ENCODE results near the gene NAP1L4. TPM values are rescaled to one million over a fixed set of nuclear protein-coding genes. Genes with fewer than 3 reads are reported as not detected.

The NAP1L4 gene
- total RNA-seq, 1 experiment from 2014 or later, result 212 TPM

- no peaks in the 10 kb centered on the region for H3K9me3 ChIP-seq (ENCODE audit: control insufficient read depth, low read depth, low read length)
- no peak overlapping the region for H4K91ac ChIP-seq (ENCODE audit: insufficient read length, low read depth, low read length)
- no peak overlapping the region for H3K9ac ChIP-seq (ENCODE audit: extremely low read depth, insufficient read length, low read length)
- no peak overlapping the region for H4K8ac ChIP-seq (replicated peaks; ENCODE audit: insufficient read length, low read depth, low read length)
- no peak overlapping the region for H3T11ph ChIP-seq (ENCODE audit: low read length)
- no peak overlapping the region for H3K27ac Mint-ChIP-seq
- no peak overlapping the region for H2BK15ac ChIP-seq (ENCODE audit: low read depth, low read length)
- H3K79me1 ChIP-seq (ENCODE audit: insufficient read depth, low read depth, low read length, poor library complexity, severe bottlenecking), result no peaks in the 10 kb centered on the region
- no peak overlapping the region for H4K5ac ChIP-seq (ENCODE audit: insufficient read length, low read depth, low read length)
- TF ChIP-seq CTCF (conservative IDR thresholded peaks at IDR 0.05), result no peak
- no peak overlapping the region for H3K4me2 ChIP-seq (ENCODE audit: insufficient read depth, insufficient read length, low read length)
- no peaks in the 10 kb centered on the region for H3K27me3 Mint-ChIP-seq (ENCODE audit: low read depth)
- H3K36me3 Mint-ChIP-seq (ENCODE audit: insufficient read depth in 1 of 3, low read depth in 3 of 3), result peaks cover 50 to 87% (median 78%) of the 10 kb centered on the region in 3 experiments
- H3K9me3 Mint-ChIP-seq, result no peaks in the 10 kb centered on the region
- H2BK5ac ChIP-seq (ENCODE audit: insufficient read length, low read length), result no peak overlapping the region
- H3K23me2 ChIP-seq (ENCODE audit: insufficient read length, low read depth, low read length, poor library complexity, severe bottlenecking), result no peaks in the 10 kb centered on the region
- H4K20me1 ChIP-seq (ENCODE audit: control insufficient read depth, insufficient read depth, insufficient read length), result no peaks in the 10 kb centered on the region
- no peak overlapping the region for H3K56ac ChIP-seq (ENCODE audit: insufficient read length, low read depth, low read length)
- no peak overlapping the region for H2BK120ac ChIP-seq (ENCODE audit: low read depth, low read length, poor library complexity, severe bottlenecking)
- H3K14ac ChIP-seq (ENCODE audit: insufficient read depth, low read length), result no peak overlapping the region
- DNase-seq, result no peak
- no peak overlapping the region for H3K4me3 Mint-ChIP-seq
- no peaks in the 10 kb centered on the region for H3K79me2 ChIP-seq (ENCODE audit: insufficient read depth, low read length)
- no peak overlapping the region for H2AK5ac ChIP-seq (ENCODE audit: insufficient read length, low read length)
- no CpG with 5 or more reads among the region's 11 CpGs for WGBS (ENCODE audit: extremely low coverage, insufficient read length, low lambda C conversion rate)
- H3K4me1 ChIP-seq (ENCODE audit: insufficient read depth, low read length), result peaks cover 5% of the 10 kb centered on the region; the same call in 1 of the 2 replicates
- H3K23ac ChIP-seq (ENCODE audit: insufficient read length, low read depth, low read length), result no peak overlapping the region
- no peak overlapping the region for H2AFZ ChIP-seq (ENCODE audit: low read length)
- H3K4me1 Mint-ChIP-seq, result peaks cover 32 to 38% of the 10 kb centered on the region in 2 experiments
- H2BK20ac ChIP-seq (ENCODE audit: low read depth, low read length, poor library complexity, severe bottlenecking), result no peak overlapping the region
- no peak overlapping the region for H3K4ac ChIP-seq (ENCODE audit: low read depth, low read length)
- H2BK12ac ChIP-seq (ENCODE audit: insufficient read length, low read depth, low read length), result no peak overlapping the region
- H3K18ac ChIP-seq (ENCODE audit: insufficient read length, low read depth, low read length), result no peak overlapping the region
- no peaks in the 10 kb centered on the region for H3K27me3 ChIP-seq (ENCODE audit: insufficient read depth, low read length)
- H3K27ac ChIP-seq (ENCODE audit: insufficient read length, low read depth, low read length), result no peak overlapping the region
Observed at GRCh38 chr11:2947744-2948143, 44.4 kb downstream of the NAP1L4 start.

Data from H9 (cell line).